A673 (cell line): ENCODE data around the gene PDLIM5. TPM values are rescaled to one million over a fixed set of nuclear protein-coding genes. Genes with fewer than 3 reads are reported as not detected.

Experiments
- BruUV-seq: library from RNA; stranded (reverse); fragments of 400-500 nt; replicated peaks from 2 replicates; lab custom pipeline; 2021; lab: Mats Ljungman, UMichigan
- CTCF ChIA-PET: fragments of 300-600 bp; sonication (Branson Sonifier 250); formaldehyde crosslinking; loops from one replicate; lab custom pipeline; 2022; ENCODE audit warnings: antibody characterized with exemption; lab: Charles Lee
- POLR2A ChIA-PET: fragments of 300-600 bp; sonication (Branson Sonifier 250); formaldehyde crosslinking; loops from one replicate; lab custom pipeline; 2022; ENCODE audit warnings: antibody characterized with exemption; ENCODE audit not compliant: low non-redundant PET; lab: Charles Lee
- DNase-seq: peaks from one replicate; pipeline ENCODE4 v3.0.0-alpha.2; 2015; ENCODE audit warnings: low spot score
- H3K27ac ChIP-seq: fragments of 200-600 bp; sonication (generic); 2 replicates; pipeline ENCODE4 v1.5.1; 2016; ENCODE audit warnings: mixed run types, low read depth, mild to moderate bottlenecking, mixed read lengths, antibody characterized with exemption, low read length; ENCODE audit not compliant: poor library complexity, severe bottlenecking
- H3K27me3 ChIP-seq: fragments of 200-600 bp; sonication (generic); replicated peaks from 2 replicates; pipeline ENCODE4 v1.6.1; 2017; ENCODE audit warnings: mixed run types, low read depth, mild to moderate bottlenecking, mixed read lengths, antibody characterized with exemption, low read length; ENCODE audit not compliant: insufficient read depth, poor library complexity
- H3K36me3 ChIP-seq: fragments of 200-600 bp; sonication (generic); 2 replicates; pipeline ENCODE4 v1.6.1; 2016; ENCODE audit warnings: mixed run types, mild to moderate bottlenecking, mixed read lengths, antibody characterized with exemption, low read length; ENCODE audit not compliant: insufficient read depth, poor library complexity, severe bottlenecking
- H3K4me1 ChIP-seq: fragments of 200-600 bp; sonication (generic); 2 replicates; pipeline ENCODE4 v1.6.1; 2017; ENCODE audit warnings: mixed run types, mild to moderate bottlenecking, mixed read lengths, antibody characterized with exemption, low read length; ENCODE audit not compliant: insufficient read depth, poor library complexity, severe bottlenecking
- H3K4me3 ChIP-seq: fragments of 200-600 bp; sonication (generic); 2 replicates; pipeline ENCODE4 v1.5.1; 2016; ENCODE audit warnings: low read depth, mixed run types, mild to moderate bottlenecking, mixed read lengths, low read length; ENCODE audit not compliant: poor library complexity, severe bottlenecking
- H3K9me3 ChIP-seq: fragments of 200-600 bp; sonication (generic); 2 replicates; pipeline ENCODE4 v1.6.1; 2016; ENCODE audit warnings: mixed run types, low read depth, mild to moderate bottlenecking, mixed read lengths, antibody characterized with exemption, low read length; ENCODE audit not compliant: poor library complexity, severe bottlenecking
- CTCF ChIP-seq: fragments of 300-800, 200-600 bp; sonication (generic); conservative IDR thresholded peaks from 2 replicates; pipeline ENCODE4 v1.5.1; 2017; ENCODE audit warnings: low read depth, mild to moderate bottlenecking, antibody characterized with exemption, low read length, moderate library complexity, mixed read lengths
- EZH2 ChIP-seq: fragments of 200-600 bp; sonication (generic); IDR thresholded peaks from 2 replicates; pipeline ENCODE4 v1.6.1; 2017; ENCODE audit warnings: borderline replicate concordance, low read depth, mild to moderate bottlenecking, mixed read lengths, antibody characterized with exemption, low read length; ENCODE audit not compliant: poor library complexity, severe bottlenecking
- intact Hi-C: fragments of 100-400 bp; cut with micrococcal nuclease; formaldehyde crosslinking; loops from one replicate; pipeline ENCODE4 v1.10.0; 2022; ENCODE audit not compliant: unreplicated experiment
- total RNA-seq: library from RNA; stranded (reverse); gene quantifications from 2 replicates; pipeline ENCODE4 v1.2.3, GENCODE V29; 2021

PDLIM5 gene
- total RNA-seq, 1 experiment from 2014 or later: 174 TPM

- H3K4me1 ChIP-seq: peaks cover 7% of the 10 kb centered on the region
- no TSS peak for BruUV-seq
- no peaks in the 10 kb centered on the region for H3K27me3 ChIP-seq
- TF ChIP-seq CTCF (no peak), EZH2 (no peak)
- H3K36me3 ChIP-seq: no peaks in the 10 kb centered on the region
- no peak for DNase-seq
- H3K27ac ChIP-seq: no peak overlapping the region
- H3K4me3 ChIP-seq: no peak overlapping the region
- ChIA-PET CTCF (no interaction called here), POLR2A (no interaction called here)
- intact Hi-C loops: no loop called here
- H3K9me3 ChIP-seq: no peaks in the 10 kb centered on the region
Observed at GRCh38 chr4:94558392-94558904, 106.7 kb downstream of the PDLIM5 start.

- no peak for DNase-seq
- POLR2A ChIA-PET: no interaction called here
- H3K9me3 ChIP-seq: no peaks in the 10 kb centered on the region
- H3K4me1 ChIP-seq: peaks cover 7% of the 10 kb centered on the region
- TF ChIP-seq EZH2 (no peak), CTCF (no peak)
- no peaks in the 10 kb centered on the region for H3K36me3 ChIP-seq
- H3K27me3 ChIP-seq: no peaks in the 10 kb centered on the region
- H3K27ac ChIP-seq: no peak overlapping the region
- CTCF ChIA-PET: no interaction called here
- intact Hi-C loops: no loop called here
- no TSS peak for BruUV-seq
- H3K4me3 ChIP-seq: no peak overlapping the region
Observed at GRCh38 chr4:94559351-94559806, 107.6 kb downstream of the PDLIM5 start.

GRCh38 chr4:94561249-94562024 is 109.7 kb downstream of the PDLIM5 start:
- ChIA-PET CTCF (no interaction called here), POLR2A (no interaction called here)
- Histone ChIP-seq H3K27me3 (no peaks in the 10 kb centered on the region), H3K9me3 (no peaks in the 10 kb centered on the region), H3K36me3 (no peaks in the 10 kb centered on the region), H3K27ac (peak overlapping the region; percentile 23), H3K4me3 (no peak overlapping the region), H3K4me1 (peaks cover 7% of the 10 kb centered on the region)
- no TSS peak for BruUV-seq
- DNase-seq: no peak
- TF ChIP-seq EZH2 (no peak), CTCF (no peak)
- intact Hi-C loops: no loop called here
